Frontal cortex (tissue), 4 donors: ENCODE measurements around the gene KRTAP10-7. TPM values are rescaled to one million over a fixed set of nuclear protein-coding genes. Genes with fewer than 3 reads are reported as not detected.
"Not testable (repeated sequence)": the region's sequence is repeated elsewhere in the genome, so short reads cannot be mapped to it uniquely, and the experiment has no call there.

Source experiments
- DNase-seq, 2 donors: peaks; one replicate each; pipeline ENCODE4 v3.0.0; 2012; ENCODE audit warnings: low spot score in 2 of 2
- FAIRE-seq: peaks from 2 replicates; lab custom pipeline; 2012; peaks lifted over from hg19 to GRCh38; lab: Jason Lieb, UNC
- total RNA-seq: library from RNA; depleted of rRNA; stranded (reverse); fragments of >200 nt; gene quantifications from one replicate; pipeline ENCODE4 v1.2.3, GENCODE V29; 2014
- donor health status: control.
- donor health status: control.
- donor health status: control.

Gene KRTAP10-7
- total RNA-seq, 1 donor from 2014 or later, result not detected

DNA sequence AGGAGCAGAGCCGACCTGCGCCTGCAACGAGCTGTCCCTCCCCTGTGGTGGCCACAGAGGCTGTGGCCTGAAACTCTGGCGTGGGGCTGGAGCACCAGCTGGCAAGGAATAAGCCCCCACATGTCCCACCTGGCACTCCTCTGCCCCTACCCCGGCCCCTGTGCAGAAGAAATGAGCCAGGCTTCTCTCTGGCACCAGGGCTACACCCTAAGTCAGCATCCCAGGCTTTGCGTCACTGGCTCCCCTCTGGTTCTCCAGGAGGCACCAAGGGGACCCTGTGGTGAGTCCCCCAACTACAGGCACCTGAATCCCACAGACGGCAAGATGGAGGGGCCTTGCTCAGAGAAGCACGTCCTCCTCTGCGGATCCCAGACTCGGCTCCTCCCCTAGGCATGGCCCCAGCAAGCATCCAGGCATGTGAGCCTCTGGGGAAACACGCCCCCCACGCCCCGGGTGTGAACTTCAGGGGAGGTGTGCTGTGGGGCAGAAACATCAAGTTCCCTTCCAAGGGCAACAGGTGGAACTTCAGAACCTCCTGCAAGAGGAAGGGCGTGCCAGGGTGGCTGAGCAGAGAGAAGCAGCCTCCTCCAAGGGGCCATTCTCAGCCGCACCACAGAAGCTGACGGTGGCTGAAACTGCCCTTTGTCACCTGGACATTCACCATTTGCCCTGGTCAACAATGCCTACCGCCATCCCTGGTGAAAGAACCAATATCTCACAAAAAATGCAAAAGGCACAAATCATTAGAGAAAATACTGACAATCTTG, 2.9 kb downstream of the KRTAP10-7 start:
- no peak for DNase-seq
- no peak for FAIRE-seq

DNA sequence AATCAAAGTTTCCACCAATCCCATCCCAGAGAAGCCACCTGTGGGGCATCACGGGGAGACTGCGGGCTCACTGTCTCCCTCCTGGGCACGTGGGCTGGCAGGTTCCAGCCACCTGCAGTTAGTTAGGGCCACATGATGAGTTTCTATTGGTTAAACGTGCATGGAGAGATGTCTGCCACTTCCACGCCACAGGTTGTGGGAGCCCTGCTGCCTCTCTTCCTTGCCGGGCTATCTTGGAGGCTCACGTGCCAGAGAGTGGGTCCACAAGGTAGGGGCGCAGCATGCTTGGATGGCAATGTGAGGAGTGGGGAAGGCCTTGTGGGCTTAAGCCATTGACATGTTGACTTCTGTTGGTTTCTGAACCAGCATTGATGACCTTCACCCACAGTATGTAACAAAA, 3.5 kb downstream of the KRTAP10-7 start:
- DNase-seq, result no peak
- FAIRE-seq, result no peak

DNA sequence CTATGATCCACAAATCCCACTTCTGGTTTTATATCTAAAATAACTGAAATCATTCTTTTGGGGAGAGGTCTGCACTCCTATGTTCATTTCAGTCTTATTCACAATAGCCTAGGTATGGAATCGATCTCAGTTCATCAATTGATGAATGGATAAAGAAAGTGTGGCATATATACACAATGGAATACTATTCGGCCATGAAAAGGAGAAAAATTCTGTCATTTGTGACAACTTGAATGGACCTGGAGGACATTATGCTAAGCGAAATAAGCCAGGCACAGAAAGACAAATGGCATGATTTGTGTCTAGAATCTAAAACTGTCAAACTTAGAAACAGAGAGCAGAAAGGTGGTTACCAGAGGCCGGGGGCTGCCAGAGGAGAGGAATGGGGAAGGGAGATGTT, 6.1 kb downstream of the KRTAP10-7 start:
- DNase-seq (no peak), FAIRE-seq (no peak)

DNA sequence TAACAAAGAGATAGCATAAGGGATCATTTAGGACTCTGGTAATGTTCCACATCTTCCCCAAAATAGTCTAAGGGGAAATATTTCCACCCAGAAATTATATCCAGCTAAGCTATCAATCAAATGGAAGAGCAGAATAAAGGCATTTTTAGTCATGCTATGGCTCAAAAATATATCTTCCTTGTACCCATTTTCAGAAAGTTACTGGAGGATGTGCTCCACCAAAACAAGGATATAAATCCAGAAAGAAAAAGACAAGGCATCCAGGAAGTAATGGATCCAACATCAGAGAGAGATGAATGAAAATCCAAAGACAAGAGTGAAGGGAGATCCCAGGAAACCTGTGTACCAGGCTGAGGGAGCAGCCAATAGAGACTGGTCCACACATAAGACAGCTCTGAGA, 8.8 kb downstream of the KRTAP10-7 start:
- FAIRE-seq (no peak), DNase-seq (no peak)

DNA sequence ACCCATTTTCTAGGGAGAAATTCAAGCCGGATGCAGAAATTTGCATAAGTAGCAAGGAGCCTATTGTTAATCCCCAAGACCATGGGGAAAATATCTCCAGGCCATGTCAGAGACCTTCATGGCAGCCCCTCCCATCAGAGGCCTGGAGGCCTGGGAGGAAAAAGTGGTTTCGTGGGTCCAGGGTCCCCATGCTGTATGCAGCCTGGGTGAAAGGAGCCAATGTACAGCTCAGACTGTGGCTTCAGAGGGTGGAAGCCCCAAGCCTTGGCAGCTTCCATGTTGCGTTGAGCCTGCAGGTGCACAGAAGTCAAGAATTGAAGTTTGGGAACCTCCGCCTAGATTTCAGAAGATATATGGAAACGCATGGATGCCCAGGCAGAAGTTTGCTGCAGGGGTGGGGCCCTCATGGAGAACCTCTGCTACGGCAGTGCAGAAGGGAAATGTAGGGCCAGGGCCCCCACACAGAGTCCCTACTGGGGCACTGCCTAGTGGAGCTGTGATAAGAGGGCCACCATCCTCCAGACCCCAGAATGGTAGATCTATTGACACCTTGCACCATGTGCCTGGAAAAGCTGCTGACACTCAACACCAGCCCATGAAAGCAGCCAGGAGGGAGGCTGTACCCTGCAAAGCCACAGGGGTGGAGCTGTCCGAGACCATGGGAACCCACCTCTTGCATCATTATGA, 9.9 kb downstream of the KRTAP10-7 start:
- not testable (repeated sequence) for FAIRE-seq, DNase-seq

DNA sequence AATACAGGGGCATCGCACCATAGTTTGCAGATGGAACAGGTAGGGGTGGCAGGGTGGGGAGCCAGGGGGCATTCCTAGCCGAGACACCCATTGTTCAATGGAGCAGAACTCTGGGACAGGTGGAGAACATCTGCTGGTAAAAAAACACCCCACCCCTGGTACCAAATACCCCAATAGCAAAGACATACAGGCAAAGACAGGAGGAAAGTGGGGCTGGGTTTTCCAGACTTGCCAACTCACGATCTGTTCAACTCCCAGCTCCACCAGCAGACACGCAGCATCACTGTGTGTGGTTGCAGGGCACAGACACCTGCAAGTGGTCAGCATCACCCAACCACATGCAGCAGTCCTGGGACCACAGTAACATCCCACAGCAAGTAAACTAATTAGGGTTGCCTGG, 11.2 kb downstream of the KRTAP10-7 start:
- no peak for FAIRE-seq
- DNase-seq, result no peak

DNA sequence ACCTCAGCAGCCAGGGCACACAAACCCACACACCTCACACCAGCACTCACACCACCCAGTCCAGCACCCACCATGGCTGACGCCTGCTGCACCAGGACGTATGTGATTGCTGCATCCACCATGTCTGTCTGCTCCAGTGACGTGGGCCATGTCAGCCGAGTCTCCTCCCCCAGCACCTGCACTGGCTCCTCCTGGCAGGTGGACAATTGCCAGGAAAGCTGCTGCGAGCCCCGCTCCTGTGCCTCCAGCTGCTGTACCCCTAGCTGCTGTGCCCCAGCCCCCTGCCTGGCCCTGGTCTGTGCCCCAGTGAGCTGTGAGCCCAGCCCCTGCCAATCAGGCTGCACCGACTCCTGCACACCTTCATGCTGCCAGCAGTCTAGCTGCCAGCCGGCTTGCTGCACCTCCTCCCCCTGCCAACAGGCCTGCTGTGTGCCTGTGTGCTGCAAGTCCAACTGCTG, 11.7 kb downstream of the KRTAP10-7 start, which contains the start of gene KRTAP10-8:
KRTAP10-8 (plus strand) TSS at position 51 of the 458 bp plus-strand sequence; CDS start at position 73, 22 bp downstream.
- FAIRE-seq (no peak), DNase-seq (no peak)

DNA sequence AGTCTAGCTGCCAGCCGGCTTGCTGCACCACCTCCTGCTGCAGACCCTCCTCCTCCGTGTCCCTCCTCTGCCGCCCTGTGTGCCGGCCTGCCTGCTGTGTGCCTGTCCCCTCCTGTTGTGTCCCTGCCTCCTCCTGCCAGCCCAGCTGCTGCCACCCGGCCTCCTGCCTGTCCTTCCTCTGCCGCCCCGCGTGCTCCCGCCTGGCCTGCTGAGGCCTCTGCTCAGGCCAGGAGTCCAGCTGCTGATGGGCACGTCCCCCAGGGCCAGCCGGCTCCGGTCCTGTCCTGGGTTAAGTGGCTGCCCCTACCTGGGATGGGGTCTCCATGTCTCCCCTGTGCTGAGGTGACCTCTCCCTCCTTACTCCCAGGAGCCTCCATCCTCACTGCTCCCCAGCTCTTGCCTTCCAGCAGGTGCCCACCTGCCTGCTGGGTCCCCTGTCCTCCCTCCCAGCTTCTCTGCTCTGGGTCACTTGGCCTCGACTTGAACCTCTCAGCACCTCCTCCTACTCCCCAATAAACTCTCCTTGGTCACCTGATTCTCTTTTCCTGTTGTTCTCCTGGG, 12.4 kb downstream of the KRTAP10-7 start:
- no peak for FAIRE-seq
- DNase-seq, result no peak

DNA sequence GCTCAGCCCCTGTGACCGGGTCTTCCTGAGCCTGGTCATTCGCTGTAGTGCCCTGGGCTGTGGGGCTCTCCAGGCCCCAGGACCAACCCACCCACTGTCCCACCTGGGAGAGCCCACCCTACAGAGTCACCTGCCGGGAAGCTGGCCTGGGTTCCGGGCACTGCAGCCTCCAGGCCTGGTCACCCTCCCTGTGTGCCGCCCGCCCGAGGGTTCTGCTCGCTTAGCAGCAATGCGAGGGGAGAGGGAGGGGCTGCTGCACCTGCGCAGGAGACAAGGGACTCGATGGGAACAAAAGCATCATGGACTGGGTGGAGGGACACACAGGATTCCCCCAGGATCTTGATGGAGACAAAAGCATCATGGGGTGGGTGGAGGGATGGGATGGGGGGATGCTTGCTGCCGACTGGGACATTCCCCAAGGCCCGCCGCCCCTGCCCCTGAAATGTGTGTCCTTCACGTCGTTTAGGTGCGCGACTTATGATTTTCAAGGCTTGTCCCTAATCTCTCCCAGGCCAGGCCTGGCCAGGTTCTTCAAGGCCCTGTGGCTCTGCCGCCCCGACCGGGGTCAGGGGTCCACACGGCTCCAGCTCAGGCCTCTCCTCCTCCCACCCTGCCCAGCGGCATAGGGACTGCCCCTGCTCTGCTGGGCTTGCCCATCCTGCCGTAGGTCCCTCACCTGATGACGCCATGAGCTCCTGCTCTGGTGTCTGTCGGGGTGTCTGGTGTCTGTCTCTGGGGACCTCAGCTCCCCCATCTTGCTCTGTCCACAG, 13.2 kb downstream of the KRTAP10-7 start:
- DNase-seq (no peak), FAIRE-seq (no peak)

DNA sequence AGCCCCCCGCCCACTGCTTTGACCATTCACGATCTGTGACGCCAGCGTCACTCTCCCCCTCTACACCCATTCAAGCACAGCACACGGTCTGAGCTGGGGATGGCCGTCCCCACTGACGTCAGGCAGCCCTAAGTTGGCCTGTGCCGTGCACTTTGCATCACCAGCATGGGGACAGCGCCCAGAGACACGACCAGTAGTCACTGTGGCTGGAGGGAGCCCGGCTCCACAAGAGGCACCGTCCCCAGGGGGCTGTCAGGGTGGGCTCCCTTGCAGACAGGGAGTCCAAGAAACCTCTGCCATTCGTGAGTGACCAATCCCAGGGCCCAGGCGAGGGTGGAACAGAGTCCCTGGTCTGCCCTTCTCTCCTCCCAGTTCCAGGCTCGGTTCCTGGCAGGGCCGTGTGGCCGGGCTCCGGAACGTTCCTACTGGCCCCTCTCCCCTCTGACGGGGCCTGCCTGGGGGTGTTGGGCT, 13.8 kb downstream of the KRTAP10-7 start:
- no peak for FAIRE-seq
- DNase-seq, result no peak

DNA sequence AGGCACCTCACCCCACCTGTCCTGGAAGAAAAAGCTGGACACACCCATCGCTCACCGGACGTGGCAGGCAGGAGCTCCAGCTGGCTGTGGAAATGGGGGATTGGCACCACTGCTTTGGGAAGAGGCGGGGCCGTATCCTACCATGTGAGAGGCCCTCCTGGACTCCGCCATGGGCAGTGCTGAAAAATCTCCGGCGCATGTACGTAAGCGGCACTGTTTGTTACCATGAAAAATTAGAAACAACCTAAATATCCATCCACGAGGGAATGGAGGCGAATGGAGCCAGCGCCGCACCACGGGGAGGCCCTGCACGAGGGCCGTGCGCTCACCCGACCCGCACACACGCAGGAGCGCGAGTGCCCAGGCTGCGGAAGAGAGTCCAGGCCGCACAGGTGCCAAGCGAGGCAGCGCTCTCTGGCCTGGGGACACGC, 14.6 kb downstream of the KRTAP10-7 start:
- DNase-seq (no peak), FAIRE-seq (no peak)

DNA sequence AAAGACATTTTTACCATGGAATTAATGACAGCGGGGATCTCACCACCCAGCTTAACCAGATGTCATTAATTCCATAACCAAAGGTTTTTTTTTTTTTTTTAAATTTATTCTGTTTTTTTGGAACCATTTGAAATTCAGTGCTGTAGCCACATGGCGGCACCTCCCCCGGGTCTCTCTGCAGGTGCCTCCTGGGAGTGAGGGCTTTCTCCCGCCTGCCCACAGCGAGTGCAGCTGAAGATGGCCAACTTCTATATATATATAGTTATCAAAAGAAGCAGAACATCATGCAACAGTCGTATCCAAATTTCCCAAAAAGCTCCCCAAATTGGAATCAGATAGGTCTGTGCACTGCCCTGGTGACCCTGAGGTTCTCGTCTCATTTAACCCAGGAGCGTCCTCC, 15.1 kb downstream of the KRTAP10-7 start:
- FAIRE-seq, result no peak
- no peak for DNase-seq

DNA sequence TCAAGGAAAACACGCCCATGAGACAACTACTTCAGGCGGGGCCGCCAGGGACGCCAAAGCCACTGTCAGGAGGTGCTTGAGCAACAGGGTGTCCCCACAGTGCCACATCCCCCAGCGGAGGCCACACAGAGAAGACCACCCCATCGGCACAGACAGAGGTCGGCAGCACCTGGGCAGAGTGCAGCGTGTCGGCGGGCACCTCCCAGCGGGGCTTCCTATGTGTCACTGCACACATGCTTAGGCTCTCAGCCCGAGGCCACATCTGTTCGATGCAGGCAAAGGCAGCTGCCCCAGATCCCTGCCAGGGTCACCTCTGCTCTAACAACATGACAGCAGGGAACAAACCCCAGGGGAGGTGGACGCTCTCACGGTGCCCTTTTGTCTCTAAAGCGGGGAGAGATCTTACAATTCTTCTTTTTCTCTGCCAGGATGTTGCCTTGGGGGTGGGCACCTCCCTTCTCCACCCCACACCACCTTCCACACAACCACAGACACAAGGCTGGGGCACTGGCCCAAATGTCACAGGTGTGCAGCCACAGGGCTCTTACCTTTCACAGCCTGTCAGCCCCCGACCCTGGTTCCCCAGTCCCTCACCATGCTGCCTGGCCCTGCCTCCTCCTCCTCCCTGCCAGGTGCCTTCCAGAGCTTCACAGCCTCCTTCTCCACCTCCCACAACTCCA, 15.7 kb downstream of the KRTAP10-7 start:
- FAIRE-seq, result no peak
- DNase-seq, result no peak

DNA sequence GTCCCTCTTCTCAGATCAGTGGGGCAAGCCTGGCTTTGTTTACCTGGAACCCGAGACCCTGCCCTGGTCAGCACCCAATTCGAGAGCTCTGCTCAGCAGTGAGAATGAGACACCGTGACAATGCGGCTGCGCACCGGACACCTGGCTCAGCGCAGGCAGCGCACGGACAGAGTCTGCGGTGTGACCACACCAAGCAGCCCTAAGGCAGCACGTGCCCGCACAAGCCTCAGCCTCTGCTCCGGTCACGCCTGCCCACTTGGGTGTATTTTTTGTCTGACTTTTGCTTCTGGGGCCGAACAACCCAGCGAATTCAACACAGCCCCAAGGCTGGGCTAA, 16.2 kb downstream of the KRTAP10-7 start:
- no peak for DNase-seq
- FAIRE-seq, result no peak

DNA sequence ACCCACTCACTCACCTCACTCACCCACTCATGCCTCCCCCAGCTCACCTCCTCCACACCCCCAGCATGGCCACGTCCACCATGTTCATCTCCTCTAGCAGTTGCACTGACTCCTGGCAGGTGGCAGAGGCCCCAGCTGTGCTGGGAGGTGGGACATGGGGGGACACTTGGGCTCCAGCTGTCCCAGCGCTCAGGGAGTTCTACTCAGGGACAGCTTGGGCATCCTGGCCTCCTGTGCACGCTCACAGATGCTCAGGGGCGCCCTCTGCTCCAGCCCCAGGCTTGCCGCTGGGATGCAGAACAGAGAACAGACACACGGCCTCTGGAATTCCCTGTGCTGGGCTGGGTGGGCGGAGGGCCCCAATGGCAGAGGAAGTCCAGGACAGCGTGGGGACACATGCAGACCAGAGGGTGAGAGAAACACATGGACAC, 16.7 kb downstream of the KRTAP10-7 start:
- FAIRE-seq (no peak), DNase-seq (no peak)

DNA sequence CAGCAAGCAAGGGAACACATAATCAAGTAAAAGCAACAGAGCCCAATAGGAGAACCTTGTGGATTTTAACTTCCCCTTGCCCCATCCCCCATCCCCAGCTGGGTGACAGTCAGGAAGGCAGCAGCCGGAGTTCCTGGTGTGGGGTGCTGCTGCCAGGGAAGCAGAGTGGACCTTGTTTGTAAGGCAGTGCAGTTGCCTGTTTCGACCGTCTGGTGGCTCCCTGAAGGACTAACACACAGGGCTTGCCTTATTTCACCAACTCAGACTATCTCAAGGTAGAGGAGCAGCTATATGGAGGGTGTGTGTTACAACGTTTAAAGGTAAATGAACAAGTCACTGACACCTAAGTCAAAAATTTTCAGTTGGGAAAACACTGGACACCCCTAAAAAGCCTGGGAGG, 18.1 kb downstream of the KRTAP10-7 start:
- FAIRE-seq (no peak), DNase-seq (no peak)

DNA sequence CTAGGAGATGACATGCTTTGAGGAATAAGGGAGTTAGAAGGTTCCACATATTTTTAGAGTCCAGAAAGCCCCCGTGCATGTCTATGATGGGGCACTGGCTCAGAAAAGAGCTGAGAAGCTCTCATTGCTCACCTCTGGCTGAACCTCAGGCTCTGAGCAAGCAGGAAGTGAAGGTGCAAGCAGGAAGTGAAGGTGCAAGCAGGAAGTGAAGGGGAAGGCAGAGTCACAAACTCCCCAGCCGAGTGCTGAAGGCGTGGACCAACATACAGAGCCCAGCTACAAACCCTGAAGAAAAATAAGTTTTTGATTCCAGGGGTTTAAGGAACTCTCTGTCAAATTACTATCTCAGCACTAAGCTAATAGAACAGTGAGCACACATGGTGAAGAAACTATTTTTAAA, 18.5 kb downstream of the KRTAP10-7 start:
- no peak for DNase-seq
- no peak for FAIRE-seq

DNA sequence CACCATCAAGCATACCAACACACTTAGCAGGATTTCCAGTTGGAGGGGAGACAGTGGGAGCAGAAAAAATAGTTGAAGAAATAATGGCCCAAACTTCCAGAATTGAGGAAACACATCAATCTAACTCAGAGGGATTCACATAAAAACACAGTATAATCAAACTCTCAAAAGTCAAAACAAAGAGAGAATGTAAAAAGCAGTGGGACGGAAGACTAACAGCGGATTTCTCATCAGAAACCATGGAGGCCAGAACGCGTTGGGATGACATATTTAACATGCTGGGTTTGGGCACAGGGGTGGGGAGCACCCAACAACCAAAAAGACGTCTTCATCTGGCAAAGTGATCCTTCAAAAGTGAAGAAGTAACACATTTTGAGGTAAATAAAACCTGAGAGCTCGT, 19.5 kb downstream of the KRTAP10-7 start:
- FAIRE-seq (no peak), DNase-seq (no peak)

DNA sequence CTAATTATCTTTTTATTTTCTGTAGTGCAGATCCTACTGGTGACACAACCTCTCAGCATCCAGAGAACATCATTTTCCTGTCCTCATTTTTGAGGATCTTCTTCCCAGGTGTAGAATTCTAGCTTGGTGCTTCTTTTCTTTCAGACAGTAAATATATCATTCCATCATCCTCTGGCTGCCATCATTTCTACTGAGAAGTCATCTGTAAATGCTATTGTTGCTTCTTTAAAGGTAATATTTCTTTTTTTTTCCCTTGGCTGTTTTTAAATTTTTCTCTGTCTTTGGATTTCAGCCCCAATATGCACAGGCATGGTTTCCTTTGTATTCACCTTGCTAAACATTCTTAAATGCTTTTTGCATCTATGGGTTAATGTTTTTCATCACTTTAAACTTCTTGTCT, 23.2 kb downstream of the KRTAP10-7 start:
- no peak for DNase-seq
- no peak for FAIRE-seq

DNA sequence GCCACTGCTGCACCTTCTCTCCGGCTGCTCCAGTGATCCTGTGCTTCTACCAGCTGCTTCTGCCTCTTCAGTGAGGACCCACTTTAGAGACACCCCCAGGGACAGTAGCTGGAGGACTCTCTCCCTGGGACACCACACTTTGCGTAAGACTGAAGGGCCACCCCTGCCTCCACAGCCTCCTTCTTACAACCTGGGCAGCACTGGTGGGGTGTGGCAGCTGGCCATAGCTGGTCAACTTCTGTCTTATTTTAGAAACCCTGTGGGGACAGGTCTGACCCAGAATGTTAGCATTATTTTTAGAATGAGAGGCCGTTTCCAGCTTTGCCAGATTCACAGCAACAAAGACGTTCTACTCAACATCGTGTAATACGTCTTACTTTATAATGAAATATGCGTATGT, 25.4 kb downstream of the KRTAP10-7 start:
- FAIRE-seq (no peak), DNase-seq (no peak)
